ENCODE measurements around the gene NGDN. TPM values are rescaled to one million over a fixed set of nuclear protein-coding genes. Genes with fewer than 3 reads are reported as not detected.
"Not testable (repeated sequence)": the region's sequence is repeated elsewhere in the genome, so short reads cannot be mapped to it uniquely, and the experiment has no call there.

Gene NGDN, protein sequence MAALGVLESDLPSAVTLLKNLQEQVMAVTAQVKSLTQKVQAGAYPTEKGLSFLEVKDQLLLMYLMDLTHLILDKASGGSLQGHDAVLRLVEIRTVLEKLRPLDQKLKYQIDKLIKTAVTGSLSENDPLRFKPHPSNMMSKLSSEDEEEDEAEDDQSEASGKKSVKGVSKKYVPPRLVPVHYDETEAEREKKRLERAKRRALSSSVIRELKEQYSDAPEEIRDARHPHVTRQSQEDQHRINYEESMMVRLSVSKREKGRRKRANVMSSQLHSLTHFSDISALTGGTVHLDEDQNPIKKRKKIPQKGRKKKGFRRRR
- total RNA-seq: 10 to 100 TPM; 47.5 to 48.7 TPM
- 57.9 TPM for polyA plus RNA-seq (ENCODE audit: insufficient read depth, low read depth, low replicate concordance)
- long read RNA-seq, donor 1, transcript NGDN-202 (11 exons, 1,143 nt): major isoform, 30 of 56 reads
- long read RNA-seq, donor 1, partial matches to known transcripts: 24 of 56 reads
- long read RNA-seq, donor 1, other reads (novel, unspliced or antisense): 0 of 56 reads
- long read RNA-seq, donor 2, transcript NGDN-202 (11 exons, 1,143 nt): major isoform, 16 of 21 reads
- long read RNA-seq, donor 2, partial matches to known transcripts: 5 of 21 reads
- long read RNA-seq, donor 2, other reads (novel, unspliced or antisense): 0 of 21 reads

DNA sequence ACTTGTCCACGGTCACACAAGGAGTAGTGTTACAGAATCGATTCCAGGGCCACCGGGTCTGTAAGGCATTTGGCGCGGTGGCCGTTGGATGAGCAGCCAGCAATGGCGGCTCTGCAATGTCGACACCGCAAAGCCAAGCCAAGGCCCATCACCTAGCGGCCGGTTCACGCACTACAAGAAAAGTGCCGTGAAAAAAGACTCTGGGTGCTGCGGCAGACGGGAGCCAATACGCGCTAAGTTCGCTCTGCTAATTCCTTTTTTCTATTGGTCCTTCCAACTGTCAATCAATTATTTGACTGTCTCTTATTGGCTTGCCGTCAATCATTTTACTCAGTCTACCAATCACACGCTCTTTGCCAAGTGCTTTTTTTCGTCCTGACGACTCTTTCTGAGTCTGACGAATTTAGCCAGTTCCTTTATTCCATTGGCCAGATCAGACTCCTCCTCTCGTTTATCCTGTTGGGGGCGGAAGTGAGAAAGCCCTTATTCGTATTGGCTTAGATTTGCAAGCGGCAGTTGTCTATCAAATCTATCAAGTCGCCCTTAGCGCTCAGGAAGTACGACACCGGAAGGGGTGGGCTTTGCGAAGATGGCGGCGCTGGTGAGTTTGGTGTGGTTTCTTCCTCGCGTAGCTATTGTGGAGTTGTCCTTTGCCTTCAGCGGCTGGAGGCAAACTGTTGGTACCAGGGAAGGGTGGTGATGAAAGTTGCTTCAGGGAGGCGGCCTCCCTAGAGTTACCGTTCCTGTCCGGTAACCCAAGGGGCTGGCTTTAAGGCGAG is at the start of gene NGDN:
NGDN (plus strand) TSS at position 577 of the 779 bp plus-strand sequence; CDS start at position 590, 13 bp downstream.
- TF ChIP-seq, protein P1, sequence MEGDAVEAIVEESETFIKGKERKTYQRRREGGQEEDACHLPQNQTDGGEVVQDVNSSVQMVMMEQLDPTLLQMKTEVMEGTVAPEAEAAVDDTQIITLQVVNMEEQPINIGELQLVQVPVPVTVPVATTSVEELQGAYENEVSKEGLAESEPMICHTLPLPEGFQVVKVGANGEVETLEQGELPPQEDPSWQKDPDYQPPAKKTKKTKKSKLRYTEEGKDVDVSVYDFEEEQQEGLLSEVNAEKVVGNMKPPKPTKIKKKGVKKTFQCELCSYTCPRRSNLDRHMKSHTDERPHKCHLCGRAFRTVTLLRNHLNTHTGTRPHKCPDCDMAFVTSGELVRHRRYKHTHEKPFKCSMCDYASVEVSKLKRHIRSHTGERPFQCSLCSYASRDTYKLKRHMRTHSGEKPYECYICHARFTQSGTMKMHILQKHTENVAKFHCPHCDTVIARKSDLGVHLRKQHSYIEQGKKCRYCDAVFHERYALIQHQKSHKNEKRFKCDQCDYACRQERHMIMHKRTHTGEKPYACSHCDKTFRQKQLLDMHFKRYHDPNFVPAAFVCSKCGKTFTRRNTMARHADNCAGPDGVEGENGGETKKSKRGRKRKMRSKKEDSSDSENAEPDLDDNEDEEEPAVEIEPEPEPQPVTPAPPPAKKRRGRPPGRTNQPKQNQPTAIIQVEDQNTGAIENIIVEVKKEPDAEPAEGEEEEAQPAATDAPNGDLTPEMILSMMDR (IDR thresholded peaks at IDR 0.05): peak; percentile 88 to 99 (median 98)
- TF ChIP-seq POLR2A (IDR thresholded peaks at IDR 0.05): peak; percentile 12
- peak within 1 kb of the TSS; percentile 68 to 98 for H3K4me3 ChIP-seq
- H3K4me1 ChIP-seq: peaks cover 22% of the 10 kb centered on the region
- peak; percentile 98 for DNase-seq
- 1% methylated on average over 38 to 41 of the region's 41 CpGs for WGBS, 2 donors
- no peaks in the 10 kb centered on the region for H3K27me3 ChIP-seq
- H3K27ac ChIP-seq: peak within 1 kb of the TSS; percentile 81 to 87
- H3K36me3 ChIP-seq (ENCODE audit: low read depth, missing control alignments): no peaks in the 10 kb centered on the region
- intact Hi-C loops (cut with DNase I; ENCODE audit: low total_unique reads): no loop called here
- no peaks in the 10 kb centered on the region for H3K9me3 ChIP-seq

DNA sequence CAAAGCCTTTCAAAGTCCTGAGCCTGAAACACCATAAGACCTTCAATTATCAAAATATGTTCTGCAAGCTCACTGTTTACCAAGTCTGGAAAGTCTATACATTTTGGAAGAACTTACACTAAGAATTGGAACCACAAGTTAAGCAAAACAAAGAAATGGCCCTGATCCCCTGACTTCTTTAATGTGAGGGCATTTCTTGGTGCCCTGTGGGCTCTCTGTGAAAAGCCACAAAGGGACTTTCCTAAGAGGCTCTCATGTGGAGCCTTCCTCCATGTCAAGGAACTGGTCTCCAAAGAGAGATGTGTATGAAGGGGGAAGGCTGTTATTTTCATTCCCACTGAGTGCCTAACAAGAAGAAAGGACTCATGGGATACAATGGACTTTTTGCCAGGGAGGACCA is 47.9 kb upstream of the NGDN start:
- Histone ChIP-seq H3K4me3 (no peak overlapping the region), H3K9me3 (no peaks in the 10 kb centered on the region), H3K4me1 (peaks cover 11% of the 10 kb centered on the region), H3K27me3 (no peaks in the 10 kb centered on the region), H3K36me3 (ENCODE audit: low read depth, missing control alignments) (no peaks in the 10 kb centered on the region), H3K27ac (no peak overlapping the region)
- TF ChIP-seq, protein P1 (IDR thresholded peaks at IDR 0.05): no peak
- no peak for TF ChIP-seq POLR2A (IDR thresholded peaks at IDR 0.05)
- DNase-seq: no peak
- intact Hi-C loops (cut with DNase I; ENCODE audit: low total_unique reads): no loop called here

DNA sequence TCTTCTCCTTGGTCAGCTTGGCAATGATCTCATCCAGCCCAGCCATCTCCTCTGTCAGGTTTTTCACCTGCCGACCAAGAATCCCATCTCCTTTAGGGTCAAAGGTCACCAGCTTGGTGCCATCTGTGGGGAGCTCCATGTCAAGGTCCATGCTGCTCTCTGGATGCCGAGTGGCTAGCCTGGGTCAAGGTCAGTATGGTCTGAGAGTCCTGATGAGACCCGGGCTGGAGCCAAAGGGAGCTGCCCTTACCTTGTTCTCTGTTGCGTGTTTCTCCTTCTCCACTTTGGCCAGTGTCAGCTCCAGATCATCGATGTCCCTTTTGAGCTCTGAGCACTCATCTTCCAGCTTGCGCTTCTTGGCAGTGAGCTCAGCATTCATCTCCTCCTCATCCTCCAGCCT is 45.8 kb upstream of the NGDN start:
- 82% methylated on average over 6 of the region's 6 CpGs for WGBS, 2 donors

DNA sequence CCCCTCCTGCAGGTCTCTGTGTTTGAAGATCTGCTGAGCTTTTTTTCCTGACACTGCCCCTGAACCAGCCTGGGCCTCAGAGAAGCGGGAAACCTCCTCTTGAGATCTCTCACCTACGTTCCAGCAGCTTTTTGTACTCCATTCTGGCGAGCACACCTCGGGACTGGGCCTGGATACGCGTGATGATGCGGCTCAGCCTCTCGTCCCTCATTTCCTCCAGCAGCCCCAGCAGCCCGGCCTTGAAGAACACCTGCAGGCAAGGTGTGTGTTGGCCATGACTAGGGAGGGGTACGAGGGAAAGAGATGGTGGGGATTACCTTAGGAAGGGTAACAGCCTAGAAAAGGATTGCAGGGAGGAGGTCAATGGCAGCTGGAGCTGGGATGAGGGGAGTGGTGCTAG is 44.3 kb upstream of the NGDN start:
- intact Hi-C loops (cut with DNase I; ENCODE audit: low total_unique reads): no loop called here
- 90 to 95% methylated on average over 10 of the region's 10 CpGs for WGBS, 2 donors

More for the DNA sequence above, 45.8 kb upstream of the NGDN start:
- H3K4me3 ChIP-seq: no peak overlapping the region
- H3K27ac ChIP-seq: no peak overlapping the region
- TF ChIP-seq, protein P1 (IDR thresholded peaks at IDR 0.05): no peak
- no peak for TF ChIP-seq POLR2A (IDR thresholded peaks at IDR 0.05)
- H3K36me3 ChIP-seq (ENCODE audit: low read depth, missing control alignments): no peaks in the 10 kb centered on the region
- no peaks in the 10 kb centered on the region for H3K27me3 ChIP-seq
- no peak for DNase-seq
- H3K4me1 ChIP-seq: no peaks in the 10 kb centered on the region
- no peaks in the 10 kb centered on the region for H3K9me3 ChIP-seq
- intact Hi-C loops (cut with DNase I; ENCODE audit: low total_unique reads): no loop called here

DNA sequence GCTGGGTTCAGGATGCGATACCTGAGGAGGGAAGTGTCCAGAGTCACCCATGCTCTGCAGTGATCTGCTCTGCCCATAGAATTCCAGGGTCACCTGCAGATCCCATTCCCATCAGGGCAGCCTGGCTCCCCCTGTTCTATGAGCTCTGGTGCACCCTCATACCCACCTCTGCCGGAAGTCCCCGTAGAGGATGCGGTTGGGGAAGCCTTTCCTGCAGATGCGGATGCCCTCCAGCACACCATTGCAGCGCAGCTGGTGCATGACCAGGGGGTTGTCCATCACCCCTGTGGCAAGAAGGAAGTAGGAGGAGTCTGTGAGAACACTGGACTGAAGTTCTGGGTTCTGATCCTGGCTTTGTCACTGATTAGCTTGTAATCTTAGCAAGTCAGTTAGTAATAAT is 43.7 kb upstream of the NGDN start:
- DNase-seq; H3K27me3 ChIP-seq; H3K36me3 ChIP-seq (ENCODE audit: low read depth, missing control alignments); H3K9me3 ChIP-seq; H3K4me3 ChIP-seq; H3K27ac ChIP-seq; H3K4me1 ChIP-seq; intact Hi-C loops (cut with DNase I; ENCODE audit: low total_unique reads): not testable (repeated sequence)
- WGBS, 2 donors: 94 to 96% methylated on average over 5 to 6 of the region's 6 CpGs

More for the DNA sequence above, 44.3 kb upstream of the NGDN start:
- Histone ChIP-seq H3K36me3 (ENCODE audit: low read depth, missing control alignments) (no peaks in the 10 kb centered on the region), H3K9me3 (no peaks in the 10 kb centered on the region), H3K27ac (no peak overlapping the region), H3K4me3 (no peak overlapping the region), H3K4me1 (no peaks in the 10 kb centered on the region), H3K27me3 (no peaks in the 10 kb centered on the region)
- TF ChIP-seq POLR2A (IDR thresholded peaks at IDR 0.05): no peak
- TF ChIP-seq, protein P1 (IDR thresholded peaks at IDR 0.05): no peak
- no peak for DNase-seq
